ENCODE results near the gene DNER. TPM values are rescaled to one million over a fixed set of nuclear protein-coding genes. Genes with fewer than 3 reads are reported as not detected.

DNER gene
- total RNA-seq, 2 experiments from 2014 or later: not detected

- Mint-ChIP-seq H3K4me3 (no peak overlapping the region), H3K36me3 (ENCODE audit: low read depth) (no peaks in the 10 kb centered on the region), H3K27ac (no peak overlapping the region), H3K27me3 (peaks cover 7% of the 10 kb centered on the region), H3K9me3 (no peaks in the 10 kb centered on the region), H3K4me1 (ENCODE audit: low read depth) (no peaks in the 10 kb centered on the region)
- no peak for DNase-seq
- intact Hi-C loops (cut with micrococcal nuclease): no loop called here
- ChIA-PET POLR2A (no interaction called here), CTCF (no interaction called here)
- no peak for TF ChIP-seq CTCF (IDR thresholded peaks at IDR 0.05)
- no peak for ATAC-seq
Observed at GRCh38 chr2:229451852-229452251, 262.5 kb downstream of the DNER start.

- no peaks in the 10 kb centered on the region for H3K9me3 Mint-ChIP-seq
- no peak for DNase-seq
- no peak for ATAC-seq
- no peaks in the 10 kb centered on the region for H3K36me3 Mint-ChIP-seq (ENCODE audit: low read depth)
- peaks cover 3% of the 10 kb centered on the region for H3K27me3 Mint-ChIP-seq
- intact Hi-C loops (cut with micrococcal nuclease): no loop called here
- ChIA-PET POLR2A (no interaction called here), CTCF (no interaction called here)
- no peak for TF ChIP-seq CTCF (IDR thresholded peaks at IDR 0.05)
- H3K4me1 Mint-ChIP-seq (ENCODE audit: low read depth): no peaks in the 10 kb centered on the region
- H3K27ac Mint-ChIP-seq: no peak overlapping the region
- no peak overlapping the region for H3K4me3 Mint-ChIP-seq
Observed at GRCh38 chr2:229447227-229447626, 267.1 kb downstream of the DNER start.

GRCh38 chr2:229446350-229446749 lies 268.0 kb downstream of the DNER start:
- no peak overlapping the region for H3K4me3 Mint-ChIP-seq
- ATAC-seq: no peak
- TF ChIP-seq CTCF (IDR thresholded peaks at IDR 0.05): no peak
- H3K4me1 Mint-ChIP-seq (ENCODE audit: low read depth): no peaks in the 10 kb centered on the region
- POLR2A ChIA-PET: no interaction called here
- DNase-seq: no peak
- H3K9me3 Mint-ChIP-seq: no peaks in the 10 kb centered on the region
- CTCF ChIA-PET: no interaction called here
- H3K27ac Mint-ChIP-seq: no peak overlapping the region
- peaks cover 3% of the 10 kb centered on the region for H3K27me3 Mint-ChIP-seq
- H3K36me3 Mint-ChIP-seq (ENCODE audit: low read depth): no peaks in the 10 kb centered on the region
- intact Hi-C loops (cut with micrococcal nuclease): no loop called here

GRCh38 chr2:229445501-229446211 lies 268.7 kb downstream of the DNER start:
- POLR2A ChIA-PET: no interaction called here
- Mint-ChIP-seq H3K4me3 (no peak overlapping the region), H3K4me1 (ENCODE audit: low read depth) (no peaks in the 10 kb centered on the region), H3K27ac (no peak overlapping the region), H3K9me3 (no peaks in the 10 kb centered on the region), H3K27me3 (peaks cover 4% of the 10 kb centered on the region), H3K36me3 (ENCODE audit: low read depth) (no peaks in the 10 kb centered on the region)
- no peak for TF ChIP-seq CTCF (IDR thresholded peaks at IDR 0.05)
- CTCF ChIA-PET: no interaction called here
- DNase-seq (no peak), ATAC-seq (no peak)
- intact Hi-C loops (cut with micrococcal nuclease): no loop called here

DNA sequence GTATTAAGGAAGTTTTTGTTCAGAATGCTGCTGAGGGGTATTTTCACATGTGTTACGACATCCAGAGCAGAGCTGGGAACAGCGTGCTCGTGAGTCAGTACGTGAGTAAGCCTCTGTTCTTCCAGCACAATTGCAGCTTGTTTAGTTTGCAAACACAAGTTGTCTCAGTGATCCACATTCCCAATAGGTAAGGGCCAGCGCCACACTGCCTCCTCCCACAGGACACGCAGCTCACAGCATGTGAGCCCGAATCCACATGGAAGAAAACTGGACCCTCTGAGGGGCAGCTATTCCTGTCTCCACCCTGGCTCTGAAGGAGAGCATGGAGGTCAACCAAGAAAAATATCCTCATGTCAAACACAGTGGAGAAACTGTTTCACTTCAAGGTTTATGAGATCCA lies 269.3 kb downstream of the DNER start:
- Mint-ChIP-seq H3K27me3 (peaks cover 3% of the 10 kb centered on the region), H3K36me3 (ENCODE audit: low read depth) (no peaks in the 10 kb centered on the region), H3K4me1 (ENCODE audit: low read depth) (no peaks in the 10 kb centered on the region), H3K9me3 (no peaks in the 10 kb centered on the region), H3K4me3 (no peak overlapping the region), H3K27ac (no peak overlapping the region)
- CTCF ChIA-PET: no interaction called here
- intact Hi-C loops (cut with micrococcal nuclease): no loop called here
- no peak for TF ChIP-seq CTCF (IDR thresholded peaks at IDR 0.05)
- POLR2A ChIA-PET: no interaction called here
- DNase-seq (no peak), ATAC-seq (no peak)

All from activated CD8-positive, alpha-beta T cell treated with anti-CD3 and anti-CD28 coated beads for 36 hours (primary cell).